Parathyroid adenoma (tissue), 2 donors: ENCODE measurements around the gene PLXNB2.

Experiments used
- H2AFZ ChIP-seq: fragments of 300-600 bp; sonication (generic); one replicate; pipeline ENCODE4 v1.7.0; 2017; ENCODE audit warnings: antibody characterized with exemption, mild to moderate bottlenecking
- H3K27ac ChIP-seq: fragments of 300-600 bp; sonication (generic); one replicate; pipeline ENCODE4 v1.7.0; 2017
- H3K27me3 ChIP-seq: fragments of 300-600 bp; sonication (generic); one replicate; pipeline ENCODE4 v1.7.0; 2017; ENCODE audit warnings: low read length; ENCODE audit not compliant: control insufficient read depth, insufficient read depth
- H3K36me3 ChIP-seq: fragments of 300-600 bp; sonication (generic); one replicate; pipeline ENCODE4 v1.7.0; 2017; ENCODE audit warnings: low read length; ENCODE audit not compliant: control insufficient read depth, insufficient read depth
- H3K4me1 ChIP-seq: fragments of 300-600 bp; sonication (generic); one replicate; pipeline ENCODE4 v1.7.0; 2017; ENCODE audit warnings: control low read depth
- H3K4me2 ChIP-seq: fragments of 300-600 bp; sonication (generic); one replicate; pipeline ENCODE4 v1.7.0; 2017; ENCODE audit warnings: low read length
- H3K4me3 ChIP-seq: fragments of 300-600 bp; sonication (generic); one replicate; pipeline ENCODE4 v1.7.0; 2017; ENCODE audit warnings: low read depth, low read length
- H3K79me2 ChIP-seq: fragments of 300-600 bp; sonication (generic); one replicate; pipeline ENCODE4 v1.7.0; 2017; ENCODE audit warnings: control low read depth
- H3K9ac ChIP-seq: fragments of 300-600 bp; sonication (generic); one replicate; pipeline ENCODE4 v1.7.0; 2017; ENCODE audit warnings: mild to moderate bottlenecking
- H3K9me3 ChIP-seq: fragments of 300-600 bp; sonication (generic); one replicate; pipeline ENCODE4 v1.7.0; 2017; ENCODE audit warnings: low read length; ENCODE audit not compliant: control insufficient read depth
- CTCF ChIP-seq: fragments of 300-600 bp; sonication (generic); IDR thresholded peaks from one replicate; pipeline ENCODE4 v1.7.0; 2017; ENCODE audit warnings: antibody characterized with exemption, mild to moderate bottlenecking
- donor health status: primary hyperparathyroidism.

Gene PLXNB2

GRCh38 chr22:50297510-50298265 lies 9.8 kb downstream of the PLXNB2 start:
- peaks cover 30% of the 10 kb centered on the region for H3K4me1 ChIP-seq
- H3K27me3 ChIP-seq: no peaks in the 10 kb centered on the region
- H3K4me2 ChIP-seq: no peak overlapping the region
- H2AFZ ChIP-seq: no peak overlapping the region
- no peak overlapping the region for H3K4me3 ChIP-seq
- H3K36me3 ChIP-seq: no peaks in the 10 kb centered on the region
- no peaks in the 10 kb centered on the region for H3K9me3 ChIP-seq
- H3K9ac ChIP-seq: no peak overlapping the region
- H3K79me2 ChIP-seq: peaks cover 41% of the 10 kb centered on the region
- H3K27ac ChIP-seq: no peak overlapping the region
- no peak for TF ChIP-seq CTCF

- Histone ChIP-seq H3K9me3 (no peaks in the 10 kb centered on the region), H3K79me2 (peaks cover 37% of the 10 kb centered on the region), H3K4me1 (peaks cover 25% of the 10 kb centered on the region), H3K4me3 (no peak overlapping the region), H3K27ac (no peak overlapping the region), H3K27me3 (no peaks in the 10 kb centered on the region), H3K4me2 (no peak overlapping the region), H3K36me3 (no peaks in the 10 kb centered on the region), H3K9ac (no peak overlapping the region), H2AFZ (no peak overlapping the region)
- no peak for TF ChIP-seq CTCF
Observed at GRCh38 chr22:50296658-50297490, 10.6 kb downstream of the PLXNB2 start.

- Histone ChIP-seq H2AFZ (no peak overlapping the region), H3K4me2 (no peak overlapping the region), H3K27ac (peak overlapping the region; percentile 76), H3K79me2 (peaks cover 41% of the 10 kb centered on the region), H3K9me3 (no peaks in the 10 kb centered on the region), H3K9ac (no peak overlapping the region), H3K4me3 (no peak overlapping the region), H3K36me3 (no peaks in the 10 kb centered on the region), H3K27me3 (no peaks in the 10 kb centered on the region), H3K4me1 (peaks cover 19% of the 10 kb centered on the region)
- no peak for TF ChIP-seq CTCF
Observed at GRCh38 chr22:50294319-50294656, 13.2 kb downstream of the PLXNB2 start.

GRCh38 chr22:50293441-50294318 lies 13.8 kb downstream of the PLXNB2 start:
- H3K27me3 ChIP-seq: no peaks in the 10 kb centered on the region
- TF ChIP-seq CTCF: no peak
- peaks cover 40% of the 10 kb centered on the region for H3K79me2 ChIP-seq
- no peaks in the 10 kb centered on the region for H3K36me3 ChIP-seq
- peak overlapping the region; percentile 76 for H3K27ac ChIP-seq
- peak overlapping the region; percentile 3 for H3K4me3 ChIP-seq
- peak overlapping the region; percentile 34 for H3K4me2 ChIP-seq
- H2AFZ ChIP-seq: no peak overlapping the region
- no peak overlapping the region for H3K9ac ChIP-seq
- H3K9me3 ChIP-seq: no peaks in the 10 kb centered on the region
- peaks cover 17% of the 10 kb centered on the region for H3K4me1 ChIP-seq
